GM12891 (cell line): ENCODE data around the gene DPAGT1.

ENCODE experiments used
- POLR2A ChIP-seq: IDR thresholded peaks from 2 replicates; pipeline ENCODE4 v1.6.1; 2011; ENCODE audit warnings: low read depth, low read length, control low read depth
- POLR2AphosphoS5 ChIP-seq: IDR thresholded peaks from 2 replicates; pipeline ENCODE4 v1.6.1; 2011; ENCODE audit warnings: low read depth, low read length, control low read depth
- POU2F2 ChIP-seq: IDR thresholded peaks from 2 replicates; pipeline ENCODE4 v1.6.1; 2011; ENCODE audit warnings: low read depth, mild to moderate bottlenecking, control low read depth, low read length, moderate library complexity
- SPI1 ChIP-seq: IDR thresholded peaks from 2 replicates; pipeline ENCODE4 v1.6.1; 2011; ENCODE audit warnings: low read depth, low read length, control low read depth
- TAF1 ChIP-seq: IDR thresholded peaks from 2 replicates; pipeline ENCODE4 v1.6.1; 2011; ENCODE audit warnings: low read depth, low read length, control low read depth

- TF ChIP-seq POLR2A: no peak
- TF ChIP-seq POLR2AphosphoS5: no peak
- TF ChIP-seq POU2F2: no peak
- TF ChIP-seq SPI1: no peak
- no peak for TF ChIP-seq TAF1
These were observed 40.4 kb downstream of the DPAGT1 start for GRCh38 chr11:119061256-119061655.
